OCI-LY7 (cell line): Measurements from ENCODE around the gene MRPS27. TPM values are rescaled to one million over a fixed set of nuclear protein-coding genes. Genes with fewer than 3 reads are reported as not detected.

Source experiments
- BruUV-seq: library from RNA; stranded (reverse); fragments of 400-500 nt; replicated peaks from 2 replicates; lab custom pipeline; 2021; lab: Mats Ljungman, UMichigan
- CTCF ChIA-PET: fragments of 300-600 bp; sonication (Branson Sonifier 250); formaldehyde crosslinking; loops from one replicate; lab custom pipeline; 2022; ENCODE audit warnings: antibody characterized with exemption; ENCODE audit not compliant: unreplicated experiment; lab: Charles Lee
- POLR2A ChIA-PET: fragments of 300-600 bp; sonication (Branson Sonifier 250); formaldehyde crosslinking; loops from one replicate; lab custom pipeline; 2022; ENCODE audit warnings: antibody characterized with exemption; lab: Charles Lee
- DNase-seq: peaks from one replicate; pipeline ENCODE4 v3.0.0-alpha.2; 2015; ENCODE audit warnings: low spot score
- H2AFZ ChIP-seq: fragments of 200-600 bp; sonication (generic), shearing (Covaris generic); 2 replicates; pipeline ENCODE4 v1.6.1; 2014; ENCODE audit warnings: mild to moderate bottlenecking, antibody characterized with exemption, low read length, moderate library complexity
- H3K27ac ChIP-seq: fragments of 200-600 bp; sonication (generic); 2 replicates; pipeline ENCODE4 v1.5.1; 2014; ENCODE audit warnings: mixed run types, low read depth, mild to moderate bottlenecking, moderate library complexity, low read length, inconsistent platforms; ENCODE audit not compliant: poor library complexity, severe bottlenecking
- H3K36me3 ChIP-seq: fragments of 200-600 bp; sonication (generic); 2 replicates; pipeline ENCODE4 v1.6.1; 2014; ENCODE audit warnings: mild to moderate bottlenecking, antibody characterized with exemption, low read length, moderate library complexity, mixed read lengths; ENCODE audit not compliant: insufficient read depth
- H3K4me1 ChIP-seq: fragments of 200-600 bp; sonication (generic); 2 replicates; pipeline ENCODE4 v1.5.1; 2014; ENCODE audit warnings: mild to moderate bottlenecking, low read length; ENCODE audit not compliant: insufficient read depth, poor library complexity, severe bottlenecking
- H3K4me2 ChIP-seq: fragments of 200-600 bp; sonication (generic); 2 replicates; pipeline ENCODE4 v1.6.1; 2014; ENCODE audit warnings: mild to moderate bottlenecking, low read length
- H3K4me3 ChIP-seq: fragments of 200-600 bp; sonication (generic); 2 replicates; pipeline ENCODE4 v1.5.1; 2014; ENCODE audit warnings: mild to moderate bottlenecking, low read depth, low read length; ENCODE audit not compliant: poor library complexity, severe bottlenecking
- H3K79me2 ChIP-seq: fragments of 200-600 bp; sonication (generic); 2 replicates; pipeline ENCODE4 v1.6.1; 2016; ENCODE audit warnings: low read depth, mild to moderate bottlenecking, low read length, moderate library complexity, mixed read lengths; ENCODE audit not compliant: insufficient read depth
- H3K9me2 ChIP-seq: fragments of 200-600 bp; sonication (generic); 2 replicates; pipeline ENCODE4 v1.6.1; 2016; ENCODE audit warnings: mild to moderate bottlenecking, low read length, mixed read lengths; ENCODE audit not compliant: insufficient read depth
- H3K9me3 ChIP-seq: fragments of 200-600 bp; sonication (generic); 2 replicates; pipeline ENCODE4 v1.6.1; 2014; ENCODE audit warnings: mild to moderate bottlenecking, mixed run types, low read length, mixed read lengths
- H4K20me1 ChIP-seq: fragments of 200-600 bp; sonication (generic); 2 replicates; pipeline ENCODE4 v1.6.1; 2014; ENCODE audit warnings: mild to moderate bottlenecking, antibody characterized with exemption, low read length, moderate library complexity, mixed read lengths; ENCODE audit not compliant: insufficient read depth
- CTCF ChIP-seq: fragments of 200-600 bp; sonication (generic); conservative IDR thresholded peaks from 2 replicates; pipeline ENCODE4 v1.5.1; 2014; ENCODE audit warnings: mild to moderate bottlenecking, antibody characterized with exemption, low read length, moderate library complexity, mixed read lengths
- EZH2phosphoT487 ChIP-seq: fragments of 200-600 bp; sonication (generic); IDR thresholded peaks from 2 replicates; pipeline ENCODE4 v1.6.1; 2018; ENCODE audit warnings: low read depth, borderline replicate concordance, mild to moderate bottlenecking, mixed run types, antibody characterized with exemption, low read length, moderate library complexity, mixed read lengths
- intact Hi-C: fragments of 100-400 bp; cut with micrococcal nuclease; formaldehyde crosslinking; loops from one replicate; pipeline ENCODE4 v1.10.0; 2022; ENCODE audit not compliant: unreplicated experiment
- total RNA-seq, 2 experiments: library from RNA; depleted of rRNA in 1 of 2; stranded (reverse); fragments of >200 nt in 1 of 2; shearing (Covaris generic) in 1 of 2; gene quantifications; 2 replicates each; pipeline ENCODE4 v1.2.3, GENCODE V29; 2014 to 2022

Gene MRPS27
- total RNA-seq, 2 experiments from 2014 or later, result 62.6 to 70.9 TPM

GRCh38 chr5:72237879-72238278 is 82.2 kb downstream of the MRPS27 start:
- ChIA-PET POLR2A (interaction anchor here (0.6 to 2.0 kb wide), 4 partner anchors 9 to 77 kb away, joined by 3 to 8 read pairs (median 4); no protein-coding TSS in a partner anchor), CTCF (interaction anchor here (1.0 kb wide), 1 partner anchor 14 kb away, joined by 3 read pairs; no protein-coding TSS in a partner anchor)
- DNase-seq, result no peak
- H2AFZ ChIP-seq, result no peak overlapping the region
- no TSS peak for BruUV-seq
- intact Hi-C loops, result no loop called here
- no peaks in the 10 kb centered on the region for H3K9me3 ChIP-seq
- no peak overlapping the region for H3K4me2 ChIP-seq
- H3K9me2 ChIP-seq, result no peaks in the 10 kb centered on the region
- TF ChIP-seq CTCF (no peak), EZH2phosphoT487 (no peak)
- no peak overlapping the region for H3K27ac ChIP-seq
- H4K20me1 ChIP-seq, result peaks cover 5% of the 10 kb centered on the region; the same call in 1 of the 2 replicates
- peaks cover 82% of the 10 kb centered on the region for H3K36me3 ChIP-seq
- no peaks in the 10 kb centered on the region for H3K79me2 ChIP-seq
- H3K4me1 ChIP-seq, result peaks cover 11% of the 10 kb centered on the region
- no peak overlapping the region for H3K4me3 ChIP-seq

GRCh38 chr5:72237415-72237814 is 82.6 kb downstream of the MRPS27 start:
- H3K27ac ChIP-seq, result no peak overlapping the region
- H3K4me1 ChIP-seq, result peaks cover 16% of the 10 kb centered on the region
- H4K20me1 ChIP-seq, result peaks cover 5% of the 10 kb centered on the region; the same call in 1 of the 2 replicates
- ChIA-PET CTCF (no interaction called here), POLR2A (interaction anchor here (1.0 to 2.0 kb wide), 3 partner anchors 9 to 18 kb away, joined by 3 to 8 read pairs (median 4); no protein-coding TSS in a partner anchor)
- DNase-seq, result no peak
- H3K9me2 ChIP-seq, result no peaks in the 10 kb centered on the region
- H3K4me2 ChIP-seq, result no peak overlapping the region
- H3K36me3 ChIP-seq, result peaks cover 86% of the 10 kb centered on the region
- no peaks in the 10 kb centered on the region for H3K79me2 ChIP-seq
- intact Hi-C loops, result no loop called here
- no peak for TF ChIP-seq CTCF
- TF ChIP-seq EZH2phosphoT487, result no peak
- H3K9me3 ChIP-seq, result no peaks in the 10 kb centered on the region
- H3K4me3 ChIP-seq, result no peak overlapping the region
- no TSS peak for BruUV-seq
- no peak overlapping the region for H2AFZ ChIP-seq

- no peak for TF ChIP-seq CTCF
- no peak overlapping the region for H3K27ac ChIP-seq
- H3K4me1 ChIP-seq, result peaks cover 21% of the 10 kb centered on the region
- BruUV-seq, result no TSS peak
- H3K4me2 ChIP-seq, result no peak overlapping the region
- H3K79me2 ChIP-seq, result no peaks in the 10 kb centered on the region
- no peak overlapping the region for H2AFZ ChIP-seq
- no peak for DNase-seq
- no peaks in the 10 kb centered on the region for H3K9me2 ChIP-seq
- ChIA-PET CTCF (no interaction called here), POLR2A (interaction anchor here (1.0 kb wide), 1 partner anchor 40 kb away, joined by 3 read pairs; no protein-coding TSS in a partner anchor)
- no peak overlapping the region for H3K4me3 ChIP-seq
- peaks cover 90% of the 10 kb centered on the region for H3K36me3 ChIP-seq
- no peaks in the 10 kb centered on the region for H3K9me3 ChIP-seq
- H4K20me1 ChIP-seq, result peaks cover 5% of the 10 kb centered on the region; the same call in 1 of the 2 replicates
- intact Hi-C loops, result no loop called here
Measured at GRCh38 chr5:72235725-72236124, 84.3 kb downstream of the MRPS27 start.
